HEK293 (cell line): ENCODE data around the gene DSCAML1.

Experiments used
- CTCF ChIA-PET: fragments of 350-600 bp; formaldehyde crosslinking; extraction: SDS; loops from one replicate; lab custom pipeline; 2021; ENCODE audit warnings: antibody characterized with exemption; lab: Yijun Ruan, JAX
- POLR2A ChIA-PET: fragments of 300-600 bp; formaldehyde crosslinking; extraction: SDS; loops from one replicate; lab custom pipeline; 2020; ENCODE audit warnings: antibody characterized with exemption, inconsistent platforms; lab: Yijun Ruan, JAX
- H3K27ac ChIP-seq: fragments of 200-500 bp; sonication (Bioruptor generic); 2 replicates; pipeline ENCODE4 v1.5.1; 2014; ENCODE audit warnings: low read depth, low read length, control low read depth, inconsistent platforms; ENCODE audit errors: extremely low read depth
- H3K36me3 ChIP-seq, 2 experiments: fragments of 200-500 bp in 1 of 2; sonication (Bioruptor generic) in 1 of 2; 1 replicate in 1 of 2; 2 replicates in 1 of 2; pipeline ENCODE4 v1.5.1; 2014 to 2017; ENCODE audit warnings: inconsistent platforms in 2 of 2, low read length in 2 of 2; ENCODE audit not compliant: control insufficient read depth in 2 of 2, insufficient read depth in 1 of 2
- H3K4me1 ChIP-seq: fragments of 200-500 bp; sonication (Bioruptor generic); 2 replicates; pipeline ENCODE4 v1.5.1; 2014; ENCODE audit warnings: mild to moderate bottlenecking, low read length, inconsistent platforms; ENCODE audit not compliant: control insufficient read depth, insufficient read depth
- H3K4me3 ChIP-seq: 2 replicates; pipeline ENCODE4 v1.5.1; 2011; ENCODE audit warnings: low read depth, mild to moderate bottlenecking, control low read depth, low read length, moderate library complexity
- H3K9me3 ChIP-seq: fragments of 200-500 bp; sonication (Bioruptor generic); 2 replicates; pipeline ENCODE4 v1.5.1; 2014; ENCODE audit warnings: low read depth, low read length, inconsistent platforms; ENCODE audit not compliant: control insufficient read depth, insufficient read depth
- ATF2 ChIP-seq: fragments of 450-650 bp; formaldehyde crosslinking; IDR thresholded peaks from 2 replicates; pipeline ENCODE4 v1.5.1; 2016; ENCODE audit warnings: missing biosample characterization, missing genetic modification characterization, low read depth
- GLIS1 ChIP-seq: fragments of 450-650 bp; formaldehyde crosslinking; IDR thresholded peaks from 2 replicates; pipeline ENCODE4 v1.5.1; 2016; ENCODE audit warnings: missing biosample characterization, missing genetic modification characterization
- HOXC10 ChIP-seq: sonication (generic); formaldehyde crosslinking; IDR thresholded peaks from 2 replicates; pipeline ENCODE4 v1.8.1; 2023; ENCODE audit warnings: mild to moderate bottlenecking, missing genetic modification reagents
- PRDM1 ChIP-seq: fragments of 450-650 bp; formaldehyde crosslinking; IDR thresholded peaks from 2 replicates; pipeline ENCODE4; 2016; ENCODE audit warnings: missing biosample characterization, missing genetic modification characterization
- SP7 ChIP-seq: fragments of 450-650 bp; formaldehyde crosslinking; IDR thresholded peaks from 2 replicates; pipeline ENCODE4 v1.5.1; 2016; ENCODE audit warnings: missing biosample characterization, missing genetic modification characterization
- ZBTB8A ChIP-seq: fragments of 450-650 bp; formaldehyde crosslinking; IDR thresholded peaks from 2 replicates; pipeline ENCODE4 v1.5.1; 2016; ENCODE audit warnings: missing biosample characterization, missing genetic modification characterization
- ZNF155 ChIP-seq: fragments of 450-650 bp; formaldehyde crosslinking; IDR thresholded peaks from 2 replicates; pipeline ENCODE4 v1.5.1; 2016; ENCODE audit warnings: missing biosample characterization, missing genetic modification characterization
- ZNF157 ChIP-seq: fragments of 450-650 bp; formaldehyde crosslinking; IDR thresholded peaks from 2 replicates; pipeline ENCODE4 v1.5.1; 2016; ENCODE audit warnings: missing biosample characterization, missing genetic modification characterization
- ZNF311 ChIP-seq: fragments of 450-650 bp; formaldehyde crosslinking; IDR thresholded peaks from 2 replicates; pipeline ENCODE4 v1.5.1; 2017; ENCODE audit warnings: missing biosample characterization, missing genetic modification characterization, borderline replicate concordance
- ZNF341 ChIP-seq: fragments of 450-650 bp; formaldehyde crosslinking; IDR thresholded peaks from 2 replicates; pipeline ENCODE4; 2016; ENCODE audit warnings: low read depth, missing biosample characterization, missing genetic modification characterization
- ZNF37A ChIP-seq: fragments of 450-650 bp; IDR thresholded peaks from 2 replicates; pipeline ENCODE4 v1.5.1; 2018; ENCODE audit warnings: missing biosample characterization, missing genetic modification characterization
- ZNF404 ChIP-seq: fragments of 450-650 bp; formaldehyde crosslinking; IDR thresholded peaks from 2 replicates; pipeline ENCODE4 v1.5.1; 2017; ENCODE audit warnings: missing biosample characterization, missing genetic modification characterization
- ZNF416 ChIP-seq: fragments of 450-650 bp; formaldehyde crosslinking; IDR thresholded peaks from 2 replicates; pipeline ENCODE4 v1.5.1; 2016; ENCODE audit warnings: missing biosample characterization, missing genetic modification characterization
- ZNF560 ChIP-seq: fragments of 450-650 bp; formaldehyde crosslinking; IDR thresholded peaks from 2 replicates; pipeline ENCODE4 v1.5.1; 2017; ENCODE audit warnings: missing biosample characterization, missing genetic modification characterization, borderline replicate concordance
- ZNF621 ChIP-seq: fragments of 450-650 bp; formaldehyde crosslinking; IDR thresholded peaks from 2 replicates; pipeline ENCODE4 v1.5.1; 2017; ENCODE audit warnings: missing biosample characterization, missing genetic modification characterization
- ZNF624 ChIP-seq: fragments of 450-650 bp; formaldehyde crosslinking; IDR thresholded peaks from 2 replicates; pipeline ENCODE4 v1.5.1; 2017; ENCODE audit warnings: missing biosample characterization, missing genetic modification characterization
- ZNF776 ChIP-seq: fragments of 450-650 bp; formaldehyde crosslinking; IDR thresholded peaks from 2 replicates; pipeline ENCODE4 v1.5.0; 2017; ENCODE audit warnings: missing biosample characterization, missing genetic modification characterization, borderline replicate concordance
- ZNF777 ChIP-seq: fragments of 450-650 bp; formaldehyde crosslinking; IDR thresholded peaks from 2 replicates; pipeline ENCODE4 v1.5.1; 2017; ENCODE audit warnings: missing biosample characterization, missing genetic modification characterization, borderline replicate concordance
- ZNF785 ChIP-seq: fragments of 450-650 bp; formaldehyde crosslinking; IDR thresholded peaks from 2 replicates; pipeline ENCODE4 v1.5.1; 2016; ENCODE audit warnings: missing biosample characterization, missing genetic modification characterization
- ZNF792 ChIP-seq: fragments of 450-650 bp; formaldehyde crosslinking; IDR thresholded peaks from 2 replicates; pipeline ENCODE4 v1.5.1; 2016; ENCODE audit warnings: missing biosample characterization, missing genetic modification characterization
- ZNF837 ChIP-seq: fragments of 450-650 bp; formaldehyde crosslinking; IDR thresholded peaks from 2 replicates; pipeline ENCODE4 v1.5.1; 2016; ENCODE audit warnings: missing biosample characterization, missing genetic modification characterization
- ZSCAN23 ChIP-seq: fragments of 450-650 bp; formaldehyde crosslinking; IDR thresholded peaks from 2 replicates; pipeline ENCODE4 v1.5.1; 2016; ENCODE audit warnings: missing biosample characterization, missing genetic modification characterization
- ZSCAN5A ChIP-seq: fragments of 450-650 bp; formaldehyde crosslinking; IDR thresholded peaks from 2 replicates; pipeline ENCODE4 v1.5.1; 2016; ENCODE audit warnings: missing biosample characterization, missing genetic modification characterization
- TF ChIP-seq, protein P1 (sequence below): sonication (generic); formaldehyde crosslinking; IDR thresholded peaks from 2 replicates; pipeline ENCODE4 v1.8.1; 2022; ENCODE audit warnings: mild to moderate bottlenecking, moderate library complexity, missing genetic modification reagents
- TF ChIP-seq, protein P2 (sequence below): fragments of 450-650 bp; formaldehyde crosslinking; IDR thresholded peaks from 2 replicates; pipeline ENCODE4 v1.5.1; 2017; ENCODE audit warnings: missing biosample characterization, missing genetic modification characterization

Gene DSCAML1

GRCh38 chr11:117506971-117507370 is 290.0 kb downstream of the DSCAML1 start:
- CTCF ChIA-PET, result no interaction called here
- Histone ChIP-seq H3K9me3 (no peaks in the 10 kb centered on the region), H3K4me1 (no peaks in the 10 kb centered on the region), H3K36me3 (no peaks in the 10 kb centered on the region), H3K27ac (no peak overlapping the region), H3K4me3 (no peak overlapping the region)
- no peak for TF ChIP-seq GLIS1 (tag by site-specific recombination)
- TF ChIP-seq SP7 (tag by site-specific recombination), result no peak
- TF ChIP-seq, protein P1, sequence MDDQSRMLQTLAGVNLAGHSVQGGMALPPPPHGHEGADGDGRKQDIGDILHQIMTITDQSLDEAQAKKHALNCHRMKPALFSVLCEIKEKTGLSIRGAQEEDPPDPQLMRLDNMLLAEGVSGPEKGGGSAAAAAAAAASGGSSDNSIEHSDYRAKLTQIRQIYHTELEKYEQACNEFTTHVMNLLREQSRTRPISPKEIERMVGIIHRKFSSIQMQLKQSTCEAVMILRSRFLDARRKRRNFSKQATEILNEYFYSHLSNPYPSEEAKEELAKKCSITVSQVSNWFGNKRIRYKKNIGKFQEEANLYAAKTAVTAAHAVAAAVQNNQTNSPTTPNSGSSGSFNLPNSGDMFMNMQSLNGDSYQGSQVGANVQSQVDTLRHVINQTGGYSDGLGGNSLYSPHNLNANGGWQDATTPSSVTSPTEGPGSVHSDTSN (CRISPR knock-in tag), result no peak
- TF ChIP-seq PRDM1 (tag by site-specific recombination), result no peak
- no peak for TF ChIP-seq ZNF416 (tag by site-specific recombination)
- TF ChIP-seq ZNF776, result no peak
- no peak for TF ChIP-seq ZSCAN5A (tag by site-specific recombination)
- TF ChIP-seq ZNF624 (tag by site-specific recombination), result no peak
- no peak for TF ChIP-seq ZNF311 (tag by site-specific recombination)
- TF ChIP-seq ZNF837 (tag by site-specific recombination), result no peak
- POLR2A ChIA-PET, result interaction anchor here (0.7 kb wide), 1 partner anchor 1002 kb away, joined by 3 read pairs; no protein-coding TSS in a partner anchor

DNA sequence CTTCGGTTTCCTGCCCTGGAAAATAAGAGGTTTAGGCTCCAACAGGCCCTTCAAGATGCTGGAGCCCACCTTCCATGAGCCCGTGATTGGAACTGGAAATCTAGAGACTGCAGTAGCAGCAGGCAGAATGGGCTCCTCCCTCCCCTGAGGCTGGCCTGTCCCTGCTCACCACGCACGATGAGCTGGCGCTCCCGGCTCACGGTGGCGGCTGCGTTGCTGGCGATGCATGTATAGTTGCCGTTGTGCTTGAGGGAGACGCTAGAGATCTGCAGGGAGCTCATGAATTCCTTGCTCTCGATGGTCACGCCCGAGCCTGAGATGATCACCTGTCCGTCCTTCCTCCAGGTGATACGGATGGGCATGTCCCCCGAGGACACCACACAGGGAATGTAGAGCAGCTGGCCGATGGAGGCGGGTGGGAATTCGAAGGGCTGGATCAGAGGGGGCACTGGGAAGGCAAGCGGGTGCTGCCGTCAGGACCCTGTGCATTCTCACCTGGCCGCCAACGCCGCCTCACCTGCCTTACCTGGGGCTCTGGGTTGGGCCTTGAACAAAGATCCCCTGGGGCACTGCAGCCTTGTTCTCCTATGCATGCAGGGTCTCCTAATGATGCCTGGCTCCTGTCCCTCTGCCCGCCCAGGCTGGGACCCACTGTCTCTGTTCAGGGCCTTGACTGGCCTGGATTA is 291.6 kb downstream of the DSCAML1 start:
- Histone ChIP-seq H3K4me3 (no peak overlapping the region), H3K9me3 (no peaks in the 10 kb centered on the region), H3K4me1 (no peaks in the 10 kb centered on the region), H3K27ac (no peak overlapping the region), H3K36me3 (no peaks in the 10 kb centered on the region)
- POLR2A ChIA-PET, result no interaction called here
- no peak for TF ChIP-seq ZBTB8A (tag by site-specific recombination)
- no peak for TF ChIP-seq ZNF416 (tag by site-specific recombination)
- TF ChIP-seq ZNF792 (tag by site-specific recombination), result no peak
- TF ChIP-seq ZNF37A, result no peak
- TF ChIP-seq ZSCAN23 (tag by site-specific recombination), result no peak
- CTCF ChIA-PET, result interaction anchor here (0.9 kb wide), 1 partner anchor 76 kb away, joined by 3 read pairs; no protein-coding TSS in a partner anchor

DNA sequence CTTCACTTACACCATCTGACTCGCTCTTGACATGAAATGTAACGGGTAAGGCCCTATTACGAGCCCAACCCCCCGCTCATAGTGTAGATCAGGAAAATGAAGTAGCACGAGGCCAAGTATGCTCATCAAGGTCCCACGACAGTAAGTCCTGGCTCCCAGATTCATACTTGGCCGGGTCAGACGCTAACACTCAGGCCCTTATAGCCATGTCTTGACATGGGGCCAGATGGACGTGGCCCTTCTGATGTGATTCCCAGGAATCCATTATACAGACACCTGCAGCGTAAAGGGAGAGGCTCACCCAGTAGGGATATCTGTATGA is 294.3 kb downstream of the DSCAML1 start:
- POLR2A ChIA-PET, result no interaction called here
- H3K4me3 ChIP-seq, result no peak overlapping the region
- no peak overlapping the region for H3K27ac ChIP-seq
- no peak for TF ChIP-seq ZNF157
- TF ChIP-seq, protein P2, sequence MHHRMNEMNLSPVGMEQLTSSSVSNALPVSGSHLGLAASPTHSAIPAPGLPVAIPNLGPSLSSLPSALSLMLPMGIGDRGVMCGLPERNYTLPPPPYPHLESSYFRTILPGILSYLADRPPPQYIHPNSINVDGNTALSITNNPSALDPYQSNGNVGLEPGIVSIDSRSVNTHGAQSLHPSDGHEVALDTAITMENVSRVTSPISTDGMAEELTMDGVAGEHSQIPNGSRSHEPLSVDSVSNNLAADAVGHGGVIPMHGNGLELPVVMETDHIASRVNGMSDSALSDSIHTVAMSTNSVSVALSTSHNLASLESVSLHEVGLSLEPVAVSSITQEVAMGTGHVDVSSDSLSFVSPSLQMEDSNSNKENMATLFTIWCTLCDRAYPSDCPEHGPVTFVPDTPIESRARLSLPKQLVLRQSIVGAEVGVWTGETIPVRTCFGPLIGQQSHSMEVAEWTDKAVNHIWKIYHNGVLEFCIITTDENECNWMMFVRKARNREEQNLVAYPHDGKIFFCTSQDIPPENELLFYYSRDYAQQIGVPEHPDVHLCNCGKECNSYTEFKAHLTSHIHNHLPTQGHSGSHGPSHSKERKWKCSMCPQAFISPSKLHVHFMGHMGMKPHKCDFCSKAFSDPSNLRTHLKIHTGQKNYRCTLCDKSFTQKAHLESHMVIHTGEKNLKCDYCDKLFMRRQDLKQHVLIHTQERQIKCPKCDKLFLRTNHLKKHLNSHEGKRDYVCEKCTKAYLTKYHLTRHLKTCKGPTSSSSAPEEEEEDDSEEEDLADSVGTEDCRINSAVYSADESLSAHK (tag by site-specific recombination), result no peak
- TF ChIP-seq ZNF777 (tag by site-specific recombination), result no peak
- TF ChIP-seq ZNF621 (tag by site-specific recombination), result no peak
- no peak for TF ChIP-seq ZNF404
- TF ChIP-seq ZNF37A, result no peak
- no peak for TF ChIP-seq HOXC10 (CRISPR knock-in tag)
- no peak for TF ChIP-seq ZNF785 (tag by site-specific recombination)
- TF ChIP-seq ZNF560 (tag by site-specific recombination), result no peak
- no peak for TF ChIP-seq ZNF341 (tag by site-specific recombination)
- TF ChIP-seq ZNF155 (tag by site-specific recombination), result no peak
- TF ChIP-seq ZNF837 (tag by site-specific recombination), result no peak
- TF ChIP-seq ATF2 (tag by site-specific recombination), result no peak
- CTCF ChIA-PET, result no interaction called here
- no peaks in the 10 kb centered on the region for H3K4me1 ChIP-seq
- no peaks in the 10 kb centered on the region for H3K36me3 ChIP-seq
- no peaks in the 10 kb centered on the region for H3K9me3 ChIP-seq
